H1 (cell line): ENCODE measurements around the gene MBP.

Experiments
- CEBPB ChIP-seq: IDR thresholded peaks from 2 replicates; pipeline ENCODE4 v1.6.1; 2012; ENCODE audit warnings: low read depth, low read length
- CTCF ChIP-seq, 3 experiments: IDR thresholded peaks; 1 replicate in 2 of 3; 2 replicates in 1 of 3; pipeline versions ENCODE4 v1.5.1 to v1.6.1; 2011; ENCODE audit warnings: low read length in 3 of 3, mild to moderate bottlenecking in 3 of 3, inconsistent platforms in 2 of 3, low read depth in 1 of 3, moderate library complexity in 1 of 3; ENCODE audit not compliant: insufficient read depth in 1 of 3; ENCODE audit errors: control extremely low read depth in 1 of 3

GRCh38 chr18:77147418-77147852 lies 14.9 kb upstream of the MBP start:
- no peak for TF ChIP-seq CTCF (IDR thresholded peaks at IDR 0.05; ENCODE audit: control extremely low read depth in 1 of 3, insufficient read depth in 1 of 3, low read depth in 1 of 3, low read length in 3 of 3)
- no peak for TF ChIP-seq CEBPB
